ENCODE data around the gene CALR.

GRCh38 chr19:12973236-12973635 is 34.8 kb downstream of the CALR start:
- TF ChIP-seq CTCF (IDR thresholded peaks at IDR 0.05; ENCODE audit: insufficient read depth, low read length, poor library complexity, severe bottlenecking) (no peak), EZH2phosphoT487 (conservative IDR thresholded peaks at IDR 0.05; ENCODE audit: low read length) (no peak)
